ENCODE measurements around the gene KCND3. TPM values are rescaled to one million over a fixed set of nuclear protein-coding genes. Genes with fewer than 3 reads are reported as not detected.

KCND3 gene
- polyA plus RNA-seq, 3 donors: not detected

GRCh38 chr1:111819566-111820263, 169.8 kb downstream of the KCND3 start:
- Histone ChIP-seq H2AFZ (ENCODE audit: insufficient read depth, low read depth, low read length, poor library complexity, severe bottlenecking) (no peak overlapping the region), H3K9ac (ENCODE audit: insufficient read depth, low read length, poor library complexity, severe bottlenecking) (no peak overlapping the region), H4K20me1 (ENCODE audit: insufficient read depth, low read length) (no peaks in the 10 kb centered on the region), H3K4me3 (replicated peaks in 1 of 3; ENCODE audit: low read depth in 2 of 3, low read length in 3 of 3) (no peak overlapping the region), H3K4me1 (ENCODE audit: control insufficient read depth in 1 of 2, insufficient read depth in 2 of 2, low read length in 2 of 2) (no peaks in the 10 kb centered on the region), H3K9me3 (replicated peaks in 1 of 2; ENCODE audit: control insufficient read depth in 1 of 2, insufficient read depth in 1 of 2, low read length in 2 of 2) (no peaks in the 10 kb centered on the region), H3K36me3 (replicated peaks in 1 of 2; ENCODE audit: control insufficient read depth in 1 of 2, insufficient read depth in 2 of 2, low read length in 2 of 2) (no peaks in the 10 kb centered on the region), H3K4me2 (replicated peaks; ENCODE audit: extremely low read depth, low read length, poor library complexity, severe bottlenecking) (no peak overlapping the region), H3K27ac (ENCODE audit: low read depth in 1 of 2, low read length in 2 of 2) (no peak overlapping the region), H3K27me3 (ENCODE audit: control insufficient read depth in 2 of 2, insufficient read depth in 2 of 2, low read length in 2 of 2) (no peaks in the 10 kb centered on the region), H3K79me2 (ENCODE audit: insufficient read depth, low read length) (no peaks in the 10 kb centered on the region)
- no peak for TF ChIP-seq CTCF (IDR thresholded peaks at IDR 0.05)
- Mint-ChIP-seq H3K4me1 (no peaks in the 10 kb centered on the region), H3K27me3 (ENCODE audit: low read depth in 3 of 3) (peaks cover 7 to 23% (median 14%) of the 10 kb centered on the region in 3 donors), H3K27ac (peak overlapping the region in 1 of 7 donors; percentile 22), H3K36me3 (no peaks in the 10 kb centered on the region), H3K4me3 (no peak overlapping the region), H3K9me3 (peaks cover 0 to 11% (median 4%) of the 10 kb centered on the region in 7 donors)
- intact Hi-C loops (cut with micrococcal nuclease): no loop called here
- no peak for DNase-seq
- WGBS (ENCODE audit: insufficient coverage): 90% methylated on average over 8 of the region's 9 CpGs

GRCh38 chr1:111818546-111818945, 170.9 kb downstream of the KCND3 start:
- WGBS (ENCODE audit: insufficient coverage): 100% methylated on average over 4 of the region's 5 CpGs
- intact Hi-C loops (cut with micrococcal nuclease): no loop called here
- H3K9me3 Mint-ChIP-seq: peaks cover 0 to 4% (median 0%) of the 10 kb centered on the region in 7 donors
- Histone ChIP-seq H3K4me3 (replicated peaks in 1 of 3; ENCODE audit: low read depth in 2 of 3, low read length in 3 of 3) (no peak overlapping the region), H3K4me2 (replicated peaks; ENCODE audit: extremely low read depth, low read length, poor library complexity, severe bottlenecking) (no peak overlapping the region), H3K27me3 (ENCODE audit: control insufficient read depth in 2 of 2, insufficient read depth in 2 of 2, low read length in 2 of 2) (no peaks in the 10 kb centered on the region), H3K9ac (ENCODE audit: insufficient read depth, low read length, poor library complexity, severe bottlenecking) (no peak overlapping the region), H3K9me3 (replicated peaks in 1 of 2; ENCODE audit: control insufficient read depth in 1 of 2, insufficient read depth in 1 of 2, low read length in 2 of 2) (no peaks in the 10 kb centered on the region), H3K36me3 (replicated peaks in 1 of 2; ENCODE audit: control insufficient read depth in 1 of 2, insufficient read depth in 2 of 2, low read length in 2 of 2) (no peaks in the 10 kb centered on the region), H3K79me2 (ENCODE audit: insufficient read depth, low read length) (no peaks in the 10 kb centered on the region), H3K4me1 (ENCODE audit: control insufficient read depth in 1 of 2, insufficient read depth in 2 of 2, low read length in 2 of 2) (no peaks in the 10 kb centered on the region), H4K20me1 (ENCODE audit: insufficient read depth, low read length) (no peaks in the 10 kb centered on the region), H2AFZ (ENCODE audit: insufficient read depth, low read depth, low read length, poor library complexity, severe bottlenecking) (no peak overlapping the region), H3K27ac (ENCODE audit: low read depth in 1 of 2, low read length in 2 of 2) (no peak overlapping the region)
- H3K4me1 Mint-ChIP-seq: no peaks in the 10 kb centered on the region
- H3K36me3 Mint-ChIP-seq: no peaks in the 10 kb centered on the region
- peaks cover 5 to 23% (median 11%) of the 10 kb centered on the region in 3 donors for H3K27me3 Mint-ChIP-seq (ENCODE audit: low read depth in 3 of 3)
- H3K27ac Mint-ChIP-seq: no peak overlapping the region
- DNase-seq: no peak
- H3K4me3 Mint-ChIP-seq: no peak overlapping the region
- TF ChIP-seq CTCF (IDR thresholded peaks at IDR 0.05): no peak

Measured in CD14-positive monocyte (primary cell).